ENCODE data around the gene RBMX. TPM values are rescaled to one million over a fixed set of nuclear protein-coding genes. Genes with fewer than 3 reads are reported as not detected.

The RBMX gene
- total RNA-seq, 4 donors from 2014 or later = 158 to 212 (median 189) TPM

GRCh38 chrX:136907621-136908020, 27.1 kb upstream of the RBMX start:
- TF ChIP-seq, protein P1, sequence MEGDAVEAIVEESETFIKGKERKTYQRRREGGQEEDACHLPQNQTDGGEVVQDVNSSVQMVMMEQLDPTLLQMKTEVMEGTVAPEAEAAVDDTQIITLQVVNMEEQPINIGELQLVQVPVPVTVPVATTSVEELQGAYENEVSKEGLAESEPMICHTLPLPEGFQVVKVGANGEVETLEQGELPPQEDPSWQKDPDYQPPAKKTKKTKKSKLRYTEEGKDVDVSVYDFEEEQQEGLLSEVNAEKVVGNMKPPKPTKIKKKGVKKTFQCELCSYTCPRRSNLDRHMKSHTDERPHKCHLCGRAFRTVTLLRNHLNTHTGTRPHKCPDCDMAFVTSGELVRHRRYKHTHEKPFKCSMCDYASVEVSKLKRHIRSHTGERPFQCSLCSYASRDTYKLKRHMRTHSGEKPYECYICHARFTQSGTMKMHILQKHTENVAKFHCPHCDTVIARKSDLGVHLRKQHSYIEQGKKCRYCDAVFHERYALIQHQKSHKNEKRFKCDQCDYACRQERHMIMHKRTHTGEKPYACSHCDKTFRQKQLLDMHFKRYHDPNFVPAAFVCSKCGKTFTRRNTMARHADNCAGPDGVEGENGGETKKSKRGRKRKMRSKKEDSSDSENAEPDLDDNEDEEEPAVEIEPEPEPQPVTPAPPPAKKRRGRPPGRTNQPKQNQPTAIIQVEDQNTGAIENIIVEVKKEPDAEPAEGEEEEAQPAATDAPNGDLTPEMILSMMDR (IDR thresholded peaks at IDR 0.05; ENCODE audit: low read depth) = no peak

GRCh38 chrX:136906921-136907510, 26.5 kb upstream of the RBMX start:
- TF ChIP-seq, protein P1 (IDR thresholded peaks at IDR 0.05; ENCODE audit: low read depth) = no peak

DNA sequence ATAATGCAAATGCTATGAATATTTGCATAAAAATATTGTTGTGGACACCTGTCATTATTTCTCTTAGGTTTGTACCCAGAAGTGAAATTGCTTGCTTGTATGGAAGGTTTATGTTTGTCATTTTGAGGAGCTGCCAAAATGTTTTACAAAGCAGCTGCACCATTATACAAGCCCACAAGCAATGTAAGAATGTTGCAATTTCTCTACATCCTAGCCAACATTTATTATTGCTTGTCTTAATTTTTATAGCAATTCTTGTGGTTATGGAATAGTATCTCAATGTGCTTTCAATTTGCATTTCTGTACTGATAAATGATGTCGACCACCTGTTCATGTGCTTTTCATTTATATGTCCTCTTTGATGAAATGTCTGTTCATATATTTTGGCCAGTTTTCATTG, 18.7 kb upstream of the RBMX start:
- TF ChIP-seq, protein P1 (IDR thresholded peaks at IDR 0.05; ENCODE audit: low read depth) = no peak

GRCh38 chrX:136896121-136896914, 15.8 kb upstream of the RBMX start:
- TF ChIP-seq, protein P1 (IDR thresholded peaks at IDR 0.05; ENCODE audit: low read depth) = no peak

- TF ChIP-seq, protein P1 (IDR thresholded peaks at IDR 0.05; ENCODE audit: low read depth) = no peak
These were observed 11.9 kb upstream of the RBMX start for GRCh38 chrX:136892412-136892811.

GRCh38 chrX:136889269-136889668, 8.7 kb upstream of the RBMX start:
- TF ChIP-seq, protein P1 (IDR thresholded peaks at IDR 0.05; ENCODE audit: low read depth) = no peak

- TF ChIP-seq, protein P1 (IDR thresholded peaks at IDR 0.05; ENCODE audit: low read depth) = no peak
These were observed 498 bp downstream of the RBMX start for GRCh38 chrX:136880003-136880451.
